ENCODE measurements around the gene TSPAN18. TPM values are rescaled to one million over a fixed set of nuclear protein-coding genes. Genes with fewer than 3 reads are reported as not detected.

The TSPAN18 gene
- total and polyA plus RNA-seq, 2 experiments from 2014 or later: 6.0 to 10.6 TPM

- TF ChIP-seq ZNF462 (CRISPR knock-in tag; IDR thresholded peaks at IDR 0.05): no peak
- no peak for TF ChIP-seq JUNB (IDR thresholded peaks at IDR 0.05; ENCODE audit: unreplicated experiment)
- no peak for TF ChIP-seq EZH2phosphoT487 (IDR thresholded peaks at IDR 0.05; ENCODE audit: unreplicated experiment)
- TF ChIP-seq NANOG (IDR thresholded peaks at IDR 0.05; ENCODE audit: borderline replicate concordance): no peak
- TF ChIP-seq ZNF114 (CRISPR knock-in tag; IDR thresholded peaks at IDR 0.05): no peak
Measured at GRCh38 chr11:44940835-44941234, 214.1 kb downstream of the TSPAN18 start (continued).

- H4K20me1 ChIP-seq (replicated peaks; ENCODE audit: insufficient read depth): no peaks in the 10 kb centered on the region
- 0 out of 2 replicates have a peak, but pooled peaks cover 3% of the 10 kb centered on the region for H3F3A ChIP-seq (replicated peaks; ENCODE audit: low read depth)
- Mint-ChIP-seq H3K4me1 (peaks cover 66% of the 10 kb centered on the region), H3K27me3 (ENCODE audit: insufficient read depth, low read depth, poor library complexity) (peaks cover 23% of the 10 kb centered on the region), H3K36me3 (ENCODE audit: low read depth) (peaks cover 12% of the 10 kb centered on the region), H3K4me3 (no peak overlapping the region), H3K27ac (no peak overlapping the region), H3K9me3 (peaks cover 5% of the 10 kb centered on the region; the same call in 2 of the 3 replicates)
- H3K4me1 ChIP-seq (ENCODE audit: insufficient read depth): peaks cover 32% of the 10 kb centered on the region
- no peak overlapping the region for H3K27ac ChIP-seq (ENCODE audit: low read depth)
- H3K36me3 ChIP-seq (ENCODE audit: insufficient read depth): no peaks in the 10 kb centered on the region
- H3K4me2 ChIP-seq: no peak overlapping the region
- H3K79me2 ChIP-seq (replicated peaks; ENCODE audit: insufficient read depth): no peaks in the 10 kb centered on the region
- no peak overlapping the region for H3K4me3 ChIP-seq
- DNase-seq (ENCODE audit: low spot score) (no peak), ATAC-seq (no peak)
- H2AFZ ChIP-seq: no peak overlapping the region
- H3K9me2 ChIP-seq (ENCODE audit: insufficient read depth): no peaks in the 10 kb centered on the region
- no peaks in the 10 kb centered on the region for H3K27me3 ChIP-seq (ENCODE audit: insufficient read depth)
- no peak for TF ChIP-seq REST (IDR thresholded peaks at IDR 0.05; ENCODE audit: unreplicated experiment)
- TF ChIP-seq CTCF (conservative IDR thresholded peaks at IDR 0.05; ENCODE audit: low read depth in 2 of 2): no peak
- TF ChIP-seq ZNF331 (CRISPR knock-in tag; IDR thresholded peaks at IDR 0.05; ENCODE audit: low read depth): no peak
- TF ChIP-seq JUNB (IDR thresholded peaks at IDR 0.05; ENCODE audit: unreplicated experiment): no peak
- no peak for TF ChIP-seq POLR2AphosphoS5 (IDR thresholded peaks at IDR 0.05; ENCODE audit: low read depth)
- no peak for TF ChIP-seq STAT1 (IDR thresholded peaks at IDR 0.05; ENCODE audit: unreplicated experiment)
- TF ChIP-seq ETS1 (IDR thresholded peaks at IDR 0.05): no peak
- TF ChIP-seq ZNF114 (CRISPR knock-in tag; IDR thresholded peaks at IDR 0.05): no peak
- TF ChIP-seq NANOG (IDR thresholded peaks at IDR 0.05; ENCODE audit: borderline replicate concordance): no peak
- no peak for TF ChIP-seq CREB1 (CRISPR knock-in tag; IDR thresholded peaks at IDR 0.05; ENCODE audit: low read depth)
Measured at GRCh38 chr11:44941259-44942021, 214.7 kb downstream of the TSPAN18 start.

Data from GM23338 (cell line).